ENCODE data around the gene ANO10.
"Not testable (repeated sequence)": the region's sequence is repeated elsewhere in the genome, so short reads cannot be mapped to it uniquely, and the experiment has no call there.

DNA sequence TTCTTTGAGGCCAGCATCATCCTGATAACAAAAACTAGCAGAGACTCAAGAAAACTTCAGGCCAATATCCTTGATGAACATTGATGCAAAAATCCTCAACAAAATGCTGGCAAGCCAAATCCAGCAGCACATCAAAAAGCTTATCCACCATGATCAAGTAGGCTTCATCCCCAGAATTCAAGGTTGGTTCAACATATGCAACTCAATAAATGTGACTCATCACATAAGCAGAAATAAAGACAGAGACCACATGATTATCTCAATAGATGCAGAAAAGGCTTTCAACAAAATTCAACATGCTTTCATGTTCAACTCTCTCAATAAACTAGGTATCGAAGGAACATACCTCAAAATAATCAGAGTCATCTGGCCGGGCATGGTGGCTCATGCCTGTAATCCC is 265.8 kb downstream of the ANO10 start:
- not testable (repeated sequence) for TF ChIP-seq CTCF, POLR2A (IDR thresholded peaks at IDR 0.05)

Measured in thyroid gland (tissue), 4 donors.